ENCODE measurements around the gene PABPN1. TPM values are rescaled to one million over a fixed set of nuclear protein-coding genes. Genes with fewer than 3 reads are reported as not detected.
A peak's percentile ranks its signal among the peaks of the same experiment; 100 is the strongest.

The PABPN1 gene
- total and polyA plus RNA-seq, 9 of the 15 experiments (the other 6 are each of a cell fraction or from before 2014, with no cell fraction given), result 32.6 to 388 (median 178) TPM

- TF ChIP-seq ARNT (IDR thresholded peaks at IDR 0.05) (no peak), ETV6 (IDR thresholded peaks at IDR 0.05; ENCODE audit: borderline replicate concordance in 1 of 2, low read depth in 2 of 2, low read length in 1 of 2) (no peak), ETV6 (CRISPR knock-in tag; IDR thresholded peaks at IDR 0.05; ENCODE audit: borderline replicate concordance) (no peak), ZEB2 (IDR thresholded peaks at IDR 0.05) (no peak), ZNF668 (CRISPR knock-in tag; IDR thresholded peaks at IDR 0.05) (no peak), HMG20A (CRISPR knock-in tag; conservative IDR thresholded peaks at IDR 0.05) (no peak), PATZ1 (CRISPR knock-in tag; IDR thresholded peaks at IDR 0.05; ENCODE audit: borderline replicate concordance) (no peak), POLR2AphosphoS5 (IDR thresholded peaks at IDR 0.05; ENCODE audit: control insufficient read depth, insufficient read depth, low read depth, low read length) (peak; percentile 73), MEF2D (tag; conservative IDR thresholded peaks at IDR 0.05; ENCODE audit: low read depth) (no peak), ILK (tag; IDR thresholded peaks at IDR 0.05; ENCODE audit: borderline replicate concordance, low read depth) (no peak), NFYB (IDR thresholded peaks at IDR 0.05; ENCODE audit: extremely low read depth, insufficient read length) (peak; percentile 99), SMARCE1 (IDR thresholded peaks at IDR 0.05) (0 out of 2 replicates have a peak, but pooled peaks have one; percentile 33), TAF9B (IDR thresholded peaks at IDR 0.05; ENCODE audit: partially characterized antibody) (no peak), MTA1 (IDR thresholded peaks at IDR 0.05; ENCODE audit: borderline replicate concordance) (no peak)
- TF ChIP-seq, protein P1, sequence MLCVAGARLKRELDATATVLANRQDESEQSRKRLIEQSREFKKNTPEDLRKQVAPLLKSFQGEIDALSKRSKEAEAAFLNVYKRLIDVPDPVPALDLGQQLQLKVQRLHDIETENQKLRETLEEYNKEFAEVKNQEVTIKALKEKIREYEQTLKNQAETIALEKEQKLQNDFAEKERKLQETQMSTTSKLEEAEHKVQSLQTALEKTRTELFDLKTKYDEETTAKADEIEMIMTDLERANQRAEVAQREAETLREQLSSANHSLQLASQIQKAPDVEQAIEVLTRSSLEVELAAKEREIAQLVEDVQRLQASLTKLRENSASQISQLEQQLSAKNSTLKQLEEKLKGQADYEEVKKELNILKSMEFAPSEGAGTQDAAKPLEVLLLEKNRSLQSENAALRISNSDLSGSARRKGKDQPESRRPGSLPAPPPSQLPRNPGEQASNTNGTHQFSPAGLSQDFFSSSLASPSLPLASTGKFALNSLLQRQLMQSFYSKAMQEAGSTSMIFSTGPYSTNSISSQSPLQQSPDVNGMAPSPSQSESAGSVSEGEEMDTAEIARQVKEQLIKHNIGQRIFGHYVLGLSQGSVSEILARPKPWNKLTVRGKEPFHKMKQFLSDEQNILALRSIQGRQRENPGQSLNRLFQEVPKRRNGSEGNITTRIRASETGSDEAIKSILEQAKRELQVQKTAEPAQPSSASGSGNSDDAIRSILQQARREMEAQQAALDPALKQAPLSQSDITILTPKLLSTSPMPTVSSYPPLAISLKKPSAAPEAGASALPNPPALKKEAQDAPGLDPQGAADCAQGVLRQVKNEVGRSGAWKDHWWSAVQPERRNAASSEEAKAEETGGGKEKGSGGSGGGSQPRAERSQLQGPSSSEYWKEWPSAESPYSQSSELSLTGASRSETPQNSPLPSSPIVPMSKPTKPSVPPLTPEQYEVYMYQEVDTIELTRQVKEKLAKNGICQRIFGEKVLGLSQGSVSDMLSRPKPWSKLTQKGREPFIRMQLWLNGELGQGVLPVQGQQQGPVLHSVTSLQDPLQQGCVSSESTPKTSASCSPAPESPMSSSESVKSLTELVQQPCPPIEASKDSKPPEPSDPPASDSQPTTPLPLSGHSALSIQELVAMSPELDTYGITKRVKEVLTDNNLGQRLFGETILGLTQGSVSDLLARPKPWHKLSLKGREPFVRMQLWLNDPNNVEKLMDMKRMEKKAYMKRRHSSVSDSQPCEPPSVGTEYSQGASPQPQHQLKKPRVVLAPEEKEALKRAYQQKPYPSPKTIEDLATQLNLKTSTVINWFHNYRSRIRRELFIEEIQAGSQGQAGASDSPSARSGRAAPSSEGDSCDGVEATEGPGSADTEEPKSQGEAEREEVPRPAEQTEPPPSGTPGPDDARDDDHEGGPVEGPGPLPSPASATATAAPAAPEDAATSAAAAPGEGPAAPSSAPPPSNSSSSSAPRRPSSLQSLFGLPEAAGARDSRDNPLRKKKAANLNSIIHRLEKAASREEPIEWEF (CRISPR knock-in tag; IDR thresholded peaks at IDR 0.05), result no peak
- TF ChIP-seq, protein P2, sequence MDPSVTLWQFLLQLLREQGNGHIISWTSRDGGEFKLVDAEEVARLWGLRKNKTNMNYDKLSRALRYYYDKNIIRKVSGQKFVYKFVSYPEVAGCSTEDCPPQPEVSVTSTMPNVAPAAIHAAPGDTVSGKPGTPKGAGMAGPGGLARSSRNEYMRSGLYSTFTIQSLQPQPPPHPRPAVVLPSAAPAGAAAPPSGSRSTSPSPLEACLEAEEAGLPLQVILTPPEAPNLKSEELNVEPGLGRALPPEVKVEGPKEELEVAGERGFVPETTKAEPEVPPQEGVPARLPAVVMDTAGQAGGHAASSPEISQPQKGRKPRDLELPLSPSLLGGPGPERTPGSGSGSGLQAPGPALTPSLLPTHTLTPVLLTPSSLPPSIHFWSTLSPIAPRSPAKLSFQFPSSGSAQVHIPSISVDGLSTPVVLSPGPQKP (CRISPR knock-in tag; IDR thresholded peaks at IDR 0.05), result no peak
- TF ChIP-seq, protein P3, sequence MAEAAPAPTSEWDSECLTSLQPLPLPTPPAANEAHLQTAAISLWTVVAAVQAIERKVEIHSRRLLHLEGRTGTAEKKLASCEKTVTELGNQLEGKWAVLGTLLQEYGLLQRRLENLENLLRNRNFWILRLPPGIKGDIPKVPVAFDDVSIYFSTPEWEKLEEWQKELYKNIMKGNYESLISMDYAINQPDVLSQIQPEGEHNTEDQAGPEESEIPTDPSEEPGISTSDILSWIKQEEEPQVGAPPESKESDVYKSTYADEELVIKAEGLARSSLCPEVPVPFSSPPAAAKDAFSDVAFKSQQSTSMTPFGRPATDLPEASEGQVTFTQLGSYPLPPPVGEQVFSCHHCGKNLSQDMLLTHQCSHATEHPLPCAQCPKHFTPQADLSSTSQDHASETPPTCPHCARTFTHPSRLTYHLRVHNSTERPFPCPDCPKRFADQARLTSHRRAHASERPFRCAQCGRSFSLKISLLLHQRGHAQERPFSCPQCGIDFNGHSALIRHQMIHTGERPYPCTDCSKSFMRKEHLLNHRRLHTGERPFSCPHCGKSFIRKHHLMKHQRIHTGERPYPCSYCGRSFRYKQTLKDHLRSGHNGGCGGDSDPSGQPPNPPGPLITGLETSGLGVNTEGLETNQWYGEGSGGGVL (CRISPR knock-in tag; IDR thresholded peaks at IDR 0.05), result no peak
Observed at GRCh38 chr14:23286020-23286901, 35.0 kb upstream of the PABPN1 start, which contains the start of gene HOMEZ (continued).

Data from K562 (cell line).